ENCODE results near the gene DRG2.

DRG2 gene

DNA sequence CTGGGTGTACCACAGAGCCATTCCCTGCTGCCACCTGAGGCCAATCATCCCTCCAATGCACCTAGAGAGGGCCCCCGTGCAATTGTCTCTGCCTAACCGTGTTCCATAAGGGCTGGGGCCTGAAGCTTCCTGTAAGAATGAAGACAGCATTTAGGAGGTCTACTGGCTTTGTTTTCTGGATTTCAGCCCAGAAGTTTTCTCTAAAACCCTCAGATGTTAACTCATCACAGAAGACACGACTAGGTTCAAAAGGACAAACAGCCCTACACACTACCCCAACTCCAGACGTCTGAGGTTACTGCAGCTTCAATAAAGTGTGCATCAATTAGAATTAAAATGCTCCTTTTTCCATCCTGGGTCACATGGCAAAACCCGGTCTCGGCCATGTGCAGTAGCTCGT, 10.8 kb upstream of the DRG2 start:
- no peak for DNase-seq (ENCODE audit: low read depth)

- no peak for DNase-seq (ENCODE audit: low read depth)
These were observed 8.2 kb upstream of the DRG2 start for GRCh38 chr17:18079543-18079942.

DNA sequence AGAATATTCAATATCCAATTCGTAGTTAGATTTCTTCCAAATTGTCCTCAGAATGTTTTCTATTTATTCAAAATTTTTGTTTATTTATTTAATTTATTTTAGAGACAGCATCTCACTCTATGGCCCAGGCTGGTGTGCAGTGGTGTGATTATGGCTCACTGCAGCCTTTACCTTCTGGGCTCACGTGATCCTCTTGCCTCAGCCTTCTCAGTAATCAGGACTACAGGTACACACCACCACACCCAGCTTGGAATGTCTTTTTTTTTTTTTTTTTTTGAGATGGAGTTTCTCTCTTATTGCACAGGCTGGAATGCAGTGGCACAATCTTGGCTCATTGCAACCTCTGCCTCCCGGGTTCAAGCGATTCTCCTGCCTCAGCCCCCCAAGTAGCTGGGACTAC, 3.5 kb upstream of the DRG2 start:
- DNase-seq (ENCODE audit: low read depth): no peak

- no peak for DNase-seq (ENCODE audit: low read depth)
These were observed 1.9 kb downstream of the DRG2 start for GRCh38 chr17:18089613-18090012.

DNA sequence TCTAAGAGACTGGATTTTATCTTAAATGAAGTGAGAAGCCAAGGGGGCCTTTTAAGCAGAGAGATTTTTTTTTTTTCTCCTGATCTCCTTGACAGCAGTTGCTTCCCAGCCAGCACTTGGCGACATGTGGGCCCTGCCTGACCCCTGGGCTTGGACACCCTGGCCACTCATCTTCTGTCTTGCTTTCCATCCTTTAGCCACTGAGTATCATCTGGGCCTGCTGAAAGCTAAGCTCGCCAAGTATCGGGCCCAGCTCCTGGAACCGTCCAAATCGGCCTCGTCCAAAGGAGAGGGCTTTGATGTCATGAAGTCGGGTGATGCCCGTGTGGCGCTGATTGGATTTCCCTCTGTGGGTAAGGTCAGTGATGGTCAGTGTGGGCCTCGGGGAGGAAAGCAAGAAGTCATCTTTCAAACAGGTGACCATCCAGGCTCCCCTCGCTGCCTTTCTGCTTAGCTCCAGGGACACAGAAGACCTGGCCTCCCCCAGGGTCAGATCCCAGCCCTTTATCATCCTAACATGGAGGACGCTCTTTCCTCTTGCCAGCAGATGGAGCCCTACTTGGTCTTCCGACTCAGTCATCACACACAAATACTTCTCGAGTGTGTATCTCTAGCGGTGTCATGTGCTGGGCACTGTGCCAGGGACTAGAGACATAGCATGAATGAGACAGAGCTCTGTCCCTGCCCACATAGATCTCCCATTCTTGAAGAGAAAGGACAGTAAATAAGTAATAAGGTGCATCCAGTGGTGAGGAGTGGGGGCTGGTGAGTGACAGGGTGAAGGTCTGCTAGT, 6.1 kb downstream of the DRG2 start:
- DNase-seq (ENCODE audit: low read depth): no peak

DNA sequence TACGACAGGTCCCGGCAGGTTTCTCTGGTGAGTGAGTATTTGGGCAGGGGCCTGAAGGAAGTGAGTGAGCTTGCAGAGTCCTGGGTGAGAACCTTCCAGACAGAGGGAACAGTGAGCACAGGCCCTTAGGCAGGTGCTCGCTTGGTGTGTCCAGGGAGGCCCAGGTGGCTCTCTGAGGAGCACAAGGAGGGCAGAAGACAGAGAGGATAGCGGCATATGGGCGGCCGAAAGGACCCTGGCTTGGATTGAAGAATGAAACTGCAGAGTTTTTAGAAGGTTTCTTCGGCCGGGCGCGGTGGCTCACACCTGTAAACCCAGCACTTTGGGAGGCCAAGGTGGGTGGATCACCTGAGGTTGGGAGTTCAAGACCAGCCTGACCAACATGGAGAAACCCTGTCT, 6.7 kb downstream of the DRG2 start:
- DNase-seq (ENCODE audit: low read depth): no peak

- no peak for DNase-seq (ENCODE audit: low read depth)
These were observed 11.8 kb downstream of the DRG2 start for GRCh38 chr17:18099516-18099915.

DNA sequence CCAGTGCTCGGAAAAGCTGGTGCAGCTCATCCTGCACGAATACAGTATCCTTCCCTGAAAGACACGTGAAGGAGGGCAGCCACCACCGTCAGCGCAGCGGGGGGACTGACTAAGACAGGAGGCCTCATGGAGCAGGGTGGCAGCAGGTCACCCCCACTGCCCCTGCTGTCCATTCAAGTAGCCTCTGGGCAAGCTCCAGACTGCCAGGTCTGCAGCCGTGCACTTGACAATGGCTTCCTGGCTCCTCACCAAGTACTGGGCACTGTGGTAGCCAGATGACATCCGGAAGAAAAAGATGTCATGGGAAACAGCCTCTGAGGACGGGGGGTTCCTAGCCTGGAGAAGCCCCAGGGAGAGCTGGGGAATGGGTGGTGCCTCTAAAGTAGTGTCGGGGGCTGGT, 12.9 kb downstream of the DRG2 start:
- no peak for DNase-seq (ENCODE audit: low read depth)

DNA sequence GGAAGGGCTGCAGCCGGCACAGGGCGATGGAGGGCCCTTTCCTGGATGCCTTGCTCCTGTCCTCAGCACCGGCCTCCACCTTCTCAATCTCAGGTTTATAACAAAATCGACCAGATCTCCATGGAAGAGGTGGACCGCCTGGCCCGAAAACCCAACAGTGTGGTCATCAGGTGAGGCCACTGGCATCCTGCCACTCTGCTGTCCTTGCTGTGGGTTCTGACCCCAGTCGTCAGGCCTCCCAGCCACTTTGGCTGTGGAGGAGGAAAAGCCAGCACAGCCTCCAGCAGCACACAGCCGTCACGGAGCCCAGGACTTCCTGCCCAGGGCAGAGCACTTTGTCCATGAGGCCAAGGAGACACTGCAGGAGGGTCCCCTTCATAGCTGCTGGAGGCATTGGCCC, 14.1 kb downstream of the DRG2 start:
- no peak for DNase-seq (ENCODE audit: low read depth)

GRCh38 chr17:18102640-18103039, 14.9 kb downstream of the DRG2 start:
- DNase-seq (ENCODE audit: low read depth): no peak

- no peak for DNase-seq (ENCODE audit: low read depth)
These were observed 17.3 kb downstream of the DRG2 start for GRCh38 chr17:18105027-18105426.

- DNase-seq (ENCODE audit: low read depth): no peak
These were observed 17.8 kb downstream of the DRG2 start for GRCh38 chr17:18105595-18105994.

GRCh38 chr17:18106211-18106610, 18.5 kb downstream of the DRG2 start:
- DNase-seq (ENCODE audit: low read depth): no peak

- DNase-seq (ENCODE audit: low read depth): no peak
These were observed 19.5 kb downstream of the DRG2 start for GRCh38 chr17:18107061-18107790.

GRCh38 chr17:18107971-18108370, 20.2 kb downstream of the DRG2 start:
- no peak for DNase-seq (ENCODE audit: low read depth)

DNA sequence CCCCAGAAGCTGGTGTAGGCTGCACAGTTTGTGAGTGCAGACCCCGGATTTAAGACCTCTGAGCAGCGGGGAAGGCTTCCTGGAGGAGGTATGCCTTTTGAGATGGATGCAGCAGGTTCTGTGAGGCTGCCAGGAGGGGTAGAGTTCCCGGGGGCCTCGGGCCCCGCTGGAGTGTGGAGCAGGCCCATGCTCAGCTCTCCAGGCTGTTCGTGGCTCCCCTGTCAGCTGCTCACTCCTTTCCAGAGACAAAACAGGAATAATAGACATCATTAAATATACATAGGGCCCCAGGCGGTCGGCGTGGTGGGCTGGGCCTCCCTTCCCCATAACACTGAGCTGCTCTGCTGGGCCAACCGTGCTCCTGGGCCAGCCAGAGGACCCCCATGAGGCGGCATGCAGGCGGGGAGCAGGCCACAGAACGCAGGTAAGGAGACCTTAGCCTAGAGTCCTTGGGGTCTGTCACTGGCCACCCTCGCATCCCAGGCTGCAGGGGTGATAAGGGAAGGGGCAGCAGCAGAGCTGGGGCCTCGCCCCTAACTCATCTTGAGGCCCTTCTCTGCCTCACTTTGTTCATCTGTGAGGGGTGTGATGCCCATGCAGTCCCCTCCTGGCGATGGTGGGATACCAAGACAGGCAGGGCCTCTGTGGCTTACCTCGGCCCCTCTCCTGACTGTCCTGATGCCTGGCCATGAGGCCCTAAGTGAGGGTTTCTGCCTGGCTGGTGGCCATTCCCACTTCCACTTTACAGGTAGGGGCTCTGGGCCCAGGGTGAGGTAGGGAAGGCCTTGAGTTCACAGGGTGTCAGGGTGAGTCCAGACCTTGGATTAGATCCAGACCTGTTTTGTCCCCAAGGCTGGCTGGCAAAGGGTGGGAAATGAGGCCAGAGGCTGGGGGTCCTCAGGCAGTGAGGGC, 20.9 kb downstream of the DRG2 start, which contains the start of gene MYO15A:
MYO15A (plus strand) TSS at position 356 of the 912 bp plus-strand sequence. CDS start 10,045 bp downstream, outside the sequence.
- no peak for DNase-seq (ENCODE audit: low read depth)

DNA sequence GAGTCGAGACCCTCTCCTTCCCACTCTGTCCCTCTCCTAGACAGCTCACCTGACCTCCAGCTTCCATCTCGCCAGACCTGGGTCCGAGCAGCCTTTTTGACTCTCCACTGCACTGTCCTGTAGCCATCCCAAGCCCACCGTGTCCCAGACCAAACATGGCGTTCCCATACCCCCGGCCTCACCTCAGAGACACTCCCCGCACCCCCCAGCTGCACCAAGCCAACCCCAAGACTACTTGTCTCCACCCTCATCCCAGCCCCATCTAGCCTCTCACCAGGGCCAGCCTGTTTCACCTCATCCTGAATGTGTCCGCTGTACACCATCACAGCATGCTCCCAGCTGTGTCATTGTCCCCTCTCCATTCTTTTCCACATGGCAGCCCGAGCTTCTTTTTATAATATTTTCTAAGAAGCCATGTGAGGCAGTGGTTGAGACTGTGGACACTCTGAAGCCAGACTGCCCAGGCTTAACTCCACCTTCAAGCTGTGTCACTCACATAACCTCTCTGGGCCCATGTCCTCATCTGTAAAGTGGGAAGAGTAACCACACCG, 22.3 kb downstream of the DRG2 start:
- no peak for DNase-seq (ENCODE audit: low read depth)

GRCh38 chr17:18110636-18111145, 22.9 kb downstream of the DRG2 start:
- DNase-seq (ENCODE audit: low read depth): no peak

GRCh38 chr17:18111330-18111971, 23.7 kb downstream of the DRG2 start:
- no peak for DNase-seq (ENCODE audit: low read depth)

DNA sequence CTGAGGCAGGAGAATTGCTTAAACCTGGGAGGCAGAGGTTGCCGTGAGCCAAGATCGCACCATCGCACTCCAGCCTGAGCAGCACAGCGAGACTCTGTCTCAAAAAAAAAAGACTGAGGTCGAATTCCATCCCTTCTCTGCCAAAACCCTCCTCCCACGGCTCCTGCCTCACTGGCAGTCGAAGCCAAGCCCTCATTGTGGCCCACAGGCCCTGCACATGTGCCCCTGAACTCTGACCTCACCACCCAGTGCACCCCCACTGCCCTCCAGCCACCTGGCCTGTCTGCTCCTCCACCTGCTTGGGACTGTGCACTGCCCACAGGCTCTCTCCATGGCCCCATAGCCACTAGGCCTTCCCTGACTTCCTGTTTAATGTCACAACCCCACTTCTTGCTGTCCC, 27.8 kb downstream of the DRG2 start:
- no peak for DNase-seq (ENCODE audit: low read depth)

DNA sequence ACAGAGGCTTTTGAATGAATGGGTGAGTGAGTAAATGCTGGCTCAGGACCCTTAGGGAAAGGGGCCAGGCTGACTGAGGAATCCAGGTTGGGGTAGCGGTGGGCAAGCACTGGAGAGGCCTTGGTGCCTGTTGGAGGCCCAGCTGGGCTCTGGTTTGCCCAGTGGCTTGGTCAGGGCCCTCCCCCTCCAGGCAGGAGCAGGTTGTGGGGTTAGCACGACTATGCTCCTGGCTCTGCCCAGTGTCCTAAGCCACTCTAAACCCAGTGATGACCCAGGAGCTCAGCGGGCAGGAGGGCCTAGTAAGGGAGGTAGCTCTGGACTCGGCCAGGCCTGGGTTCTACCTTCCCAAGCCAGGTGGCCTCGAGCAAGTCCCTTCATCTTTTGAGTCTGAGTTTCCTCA, 28.3 kb downstream of the DRG2 start:
- DNase-seq (ENCODE audit: low read depth): no peak

Data from activated T-cell treated with anti-CD3 and anti-CD28 coated beads for 24 hours (primary cell).